Left colon (tissue), 2 donors: ENCODE results near the gene NOTCH4. TPM values are rescaled to one million over a fixed set of nuclear protein-coding genes. Genes with fewer than 3 reads are reported as not detected.

Source experiments
- ATAC-seq: fragments of 200-7000 bp; cut with Tn5 transposase; one replicate; pipeline ENCODE4 v1.9.1; 2020; ENCODE audit warnings: mild to moderate bottlenecking, moderate library complexity
- DNase-seq, 2 donors: peaks; one replicate each; pipeline ENCODE4 v3.0.0-alpha.2; 2020
- intact Hi-C, 2 donors: fragments of 100-400 bp; cut with DNase I in 1 of 2; cut with micrococcal nuclease in 1 of 2; formaldehyde crosslinking; loops; one replicate each; pipeline versions ENCODE4 v1.11.2 to v1.14.0; 2022; cut with DNase I, micrococcal nuclease
- total RNA-seq, 2 donors: library from RNA; stranded (reverse); fragmentation: NEBNext Ultra II Directional; extraction: Animal tissue kit (Norgen Biotek cat#: 25700); gene quantifications; one replicate each; pipeline ENCODE4 v1.2.1, GENCODE V29; 2021
- donor health status: DM: no; HTN: no; CAD: no.
- donor health status: DM: yes; HTN: yes; CAD: no.

Gene NOTCH4
- total RNA-seq, 2 donors from 2014 or later: 4.1 to 4.3 TPM

DNA sequence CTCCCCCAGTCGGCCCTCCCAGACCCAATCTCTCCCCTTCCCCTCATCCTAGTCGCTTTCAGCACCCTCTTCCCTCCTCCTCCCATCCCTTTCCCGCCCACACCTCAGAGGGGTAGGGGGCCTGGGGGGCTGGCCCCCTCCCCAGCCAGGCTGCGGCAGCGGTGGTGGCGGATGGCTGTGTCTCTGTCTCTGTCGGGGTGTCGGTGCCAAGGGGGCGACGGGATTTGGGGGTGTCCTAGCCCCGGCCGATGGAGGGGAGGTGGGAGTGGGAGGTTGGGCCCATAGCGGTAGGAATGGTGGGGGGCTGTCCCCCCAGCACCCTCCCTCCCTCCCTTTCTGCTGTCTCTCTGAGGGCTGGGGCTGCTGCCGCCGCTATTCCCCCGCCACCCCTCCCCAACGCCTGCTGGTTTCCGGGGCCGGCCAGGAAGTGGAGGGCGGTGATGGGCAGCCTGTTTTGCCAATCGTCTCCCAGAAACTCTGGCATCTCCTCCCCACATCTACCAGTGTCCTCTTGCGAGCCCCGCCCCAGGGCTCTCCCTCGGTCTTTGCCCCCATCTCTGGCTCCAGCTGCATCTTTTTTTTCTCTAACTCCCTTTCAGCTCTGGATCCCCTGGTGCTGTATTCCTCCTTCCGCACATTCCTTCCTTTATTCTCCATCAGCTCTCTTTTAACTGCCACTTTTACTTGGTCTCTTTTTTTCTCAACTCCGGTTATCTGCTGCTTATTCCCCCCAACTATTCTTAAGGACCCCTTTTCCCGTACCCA is 48.0 kb downstream of the NOTCH4 start, which contains the start of gene AGPAT1:
TSS of gene AGPAT1 (minus strand) at position 374 of the 765 bp plus-strand sequence. CDS start 4,588 bp downstream, outside the sequence.
- peak; percentile 98 to 99 for DNase-seq
- peak; percentile 68 for ATAC-seq
- intact Hi-C loops: no loop called here

DNA sequence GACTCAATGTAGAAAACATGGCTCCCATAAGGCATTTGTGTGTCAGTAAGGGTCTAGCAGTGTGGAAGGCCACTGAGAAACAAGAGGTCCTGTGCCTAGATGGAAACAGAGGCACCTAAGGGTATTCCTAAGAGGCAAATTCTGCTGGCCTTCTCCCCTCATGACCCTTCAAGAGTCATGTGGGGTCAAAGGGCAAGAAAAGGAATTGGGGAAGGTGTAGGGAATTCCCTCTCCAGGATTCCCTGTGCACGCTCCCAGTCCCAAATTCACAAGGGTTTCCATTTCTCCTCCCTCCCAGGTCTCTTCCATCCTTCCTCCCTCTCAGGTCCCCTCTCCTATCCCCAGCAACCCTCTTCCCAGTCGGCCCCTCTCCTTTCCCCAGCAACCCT is 48.6 kb downstream of the NOTCH4 start:
- peak in 1 of 2 donors; percentile 30 for DNase-seq
- intact Hi-C loops: no loop called here
- ATAC-seq: no peak

DNA sequence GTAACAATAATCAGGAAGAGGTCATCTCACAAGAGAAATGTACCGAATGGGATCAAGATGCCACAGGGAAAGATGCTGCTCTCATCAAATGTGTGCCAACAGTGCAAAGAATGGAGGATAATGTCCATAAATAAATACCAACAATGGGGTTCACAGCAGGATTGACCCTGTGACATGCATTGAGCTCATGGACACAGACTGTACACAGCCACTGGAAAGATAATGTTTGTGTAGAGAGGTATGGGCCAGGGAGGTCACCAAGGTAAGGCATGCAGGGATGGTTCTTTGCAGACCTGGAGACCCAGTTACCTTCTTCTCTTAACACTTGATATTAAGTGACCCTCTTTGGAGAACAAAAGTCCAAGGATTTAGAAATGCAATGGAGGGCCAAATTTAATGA is 49.5 kb downstream of the NOTCH4 start:
- ATAC-seq (no peak), DNase-seq (no peak)
- intact Hi-C loops: no loop called here

DNA sequence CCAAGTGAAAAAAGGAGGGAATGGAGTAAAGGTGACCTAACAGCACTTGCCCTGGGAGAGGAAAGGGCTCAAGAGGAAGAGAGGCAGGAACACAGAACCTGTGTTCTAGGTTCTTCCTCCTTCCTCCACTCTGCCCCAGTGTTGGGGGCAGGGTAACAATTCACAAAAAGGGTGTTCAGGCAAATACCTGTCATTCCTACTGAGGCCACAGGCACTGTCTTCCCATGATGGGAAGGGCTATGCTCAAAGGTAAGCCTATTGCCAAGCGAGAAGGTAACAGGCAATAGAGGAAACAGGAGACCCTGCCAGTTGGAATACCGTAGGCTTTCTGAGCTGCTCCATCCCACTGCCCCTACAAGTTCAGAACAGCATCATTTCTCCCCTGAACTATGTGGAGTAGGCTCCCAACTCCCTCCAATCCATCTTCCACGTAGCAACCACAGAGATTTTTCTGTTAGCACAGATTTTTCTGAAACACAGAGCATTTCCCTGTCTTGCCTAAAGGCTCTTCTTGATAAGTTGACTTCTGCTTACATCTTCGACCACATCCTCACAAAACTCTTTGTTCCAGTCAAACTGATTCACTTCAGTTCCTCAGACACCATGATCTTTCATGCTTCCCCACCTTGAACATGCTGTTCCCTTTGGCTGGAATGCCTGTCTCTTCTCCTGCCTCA is 50.7 kb downstream of the NOTCH4 start:
- intact Hi-C loops: no loop called here
- ATAC-seq: no peak
- no peak for DNase-seq

DNA sequence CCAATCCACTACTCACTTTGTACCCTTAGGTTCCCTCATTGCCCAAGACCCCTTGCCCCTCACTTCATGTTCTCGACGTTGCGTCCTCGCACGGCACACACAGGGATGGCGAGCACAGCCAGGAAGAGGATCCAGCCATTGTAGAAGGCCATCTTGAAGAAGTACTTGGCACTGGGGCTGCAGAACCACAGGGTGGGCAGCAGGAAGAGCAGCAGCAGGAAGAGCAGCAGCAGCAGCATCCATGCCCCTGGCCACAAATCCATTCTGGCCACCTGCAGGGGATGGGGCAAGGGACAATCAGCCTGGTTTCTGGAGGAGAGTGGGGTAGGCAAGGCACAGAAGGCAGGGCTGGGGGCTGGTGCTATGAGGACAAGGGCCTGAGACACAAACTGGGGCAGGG is 52.6 kb downstream of the NOTCH4 start:
- ATAC-seq: no peak
- no peak for DNase-seq
- intact Hi-C loops: no loop called here

DNA sequence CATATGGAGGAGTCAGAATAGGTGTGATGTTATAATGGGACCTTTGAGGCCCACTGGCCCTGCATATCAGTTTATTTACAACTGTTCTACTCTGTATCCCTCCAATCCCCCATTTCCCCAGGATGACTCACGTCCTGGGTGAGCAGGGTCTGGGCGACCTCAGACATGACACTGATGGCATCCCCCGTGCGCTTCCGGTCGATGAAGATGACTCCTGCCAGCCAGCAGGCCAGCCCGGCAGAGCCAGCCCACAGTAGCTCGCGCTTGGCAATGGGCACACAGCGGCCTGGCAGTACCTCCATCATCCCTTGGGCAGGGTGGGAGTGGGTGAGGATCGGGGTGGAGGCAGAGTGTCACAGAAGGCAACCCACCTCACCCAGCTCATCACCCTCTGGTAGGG is 53.6 kb downstream of the NOTCH4 start:
- DNase-seq: no peak
- intact Hi-C loops: no loop called here

DNA sequence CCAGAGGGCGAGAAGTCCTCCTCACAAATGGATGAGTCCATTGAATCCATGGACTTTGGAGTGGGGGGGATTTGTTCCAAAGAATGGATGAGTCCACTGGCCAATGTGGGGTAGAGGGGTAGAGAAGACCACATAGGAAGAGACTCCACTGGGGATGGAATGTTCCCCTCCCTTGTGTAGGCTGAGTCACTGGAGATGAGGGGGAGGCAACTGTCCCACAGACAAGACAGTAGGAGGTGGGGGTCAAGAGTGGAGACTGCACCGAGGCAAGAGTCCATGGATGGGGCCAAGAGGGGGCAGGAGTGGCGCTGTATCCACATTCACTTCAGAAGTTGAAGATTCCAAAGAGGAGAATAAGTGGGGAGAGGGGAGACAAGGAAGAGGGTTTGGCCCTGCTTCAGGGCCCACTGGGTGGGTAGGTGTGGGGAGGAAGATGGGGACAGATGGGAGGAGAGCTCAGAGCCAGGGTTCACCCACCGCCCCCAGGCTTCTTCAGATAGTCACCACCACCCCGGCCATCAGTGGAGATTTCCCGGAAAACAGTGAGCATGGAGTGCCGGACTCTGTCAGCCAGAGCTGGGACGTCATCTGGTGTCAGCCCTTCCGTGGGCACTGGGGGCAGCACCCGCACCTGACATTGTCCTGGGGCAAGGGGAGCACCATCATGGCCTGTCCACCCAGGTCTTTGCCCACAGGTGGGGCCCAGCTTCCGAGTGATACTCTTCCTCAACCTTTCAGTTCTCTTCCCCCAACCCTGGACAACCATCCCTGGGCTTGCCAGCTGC is 54.9 kb downstream of the NOTCH4 start:
- peak; percentile 10 for ATAC-seq
- intact Hi-C loops: no loop called here
- DNase-seq: no peak

More for the DNA sequence above, 53.6 kb downstream of the NOTCH4 start:
- ATAC-seq: no peak

DNA sequence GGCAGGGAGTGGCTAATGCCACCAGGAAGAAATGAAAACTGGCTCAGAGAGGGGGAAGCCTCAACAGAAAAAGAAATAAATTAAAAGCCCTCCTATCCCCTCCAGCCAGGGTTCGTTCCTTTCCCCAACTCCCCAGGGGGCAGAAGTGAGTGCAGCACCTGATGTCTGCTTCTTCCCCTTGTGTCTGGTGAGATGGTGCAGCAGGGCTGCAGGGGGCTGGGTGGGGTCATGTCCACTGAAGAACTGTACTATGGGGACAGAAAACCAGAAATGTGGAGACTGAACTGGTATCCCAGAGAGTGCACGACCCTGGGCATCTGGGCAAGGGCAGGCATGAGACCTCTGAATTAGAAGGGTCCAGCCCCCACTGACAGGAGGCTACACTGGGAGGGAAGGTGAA is 55.5 kb downstream of the NOTCH4 start:
- intact Hi-C loops: no loop called here
- no peak for DNase-seq
- peak; percentile 3 for ATAC-seq

DNA sequence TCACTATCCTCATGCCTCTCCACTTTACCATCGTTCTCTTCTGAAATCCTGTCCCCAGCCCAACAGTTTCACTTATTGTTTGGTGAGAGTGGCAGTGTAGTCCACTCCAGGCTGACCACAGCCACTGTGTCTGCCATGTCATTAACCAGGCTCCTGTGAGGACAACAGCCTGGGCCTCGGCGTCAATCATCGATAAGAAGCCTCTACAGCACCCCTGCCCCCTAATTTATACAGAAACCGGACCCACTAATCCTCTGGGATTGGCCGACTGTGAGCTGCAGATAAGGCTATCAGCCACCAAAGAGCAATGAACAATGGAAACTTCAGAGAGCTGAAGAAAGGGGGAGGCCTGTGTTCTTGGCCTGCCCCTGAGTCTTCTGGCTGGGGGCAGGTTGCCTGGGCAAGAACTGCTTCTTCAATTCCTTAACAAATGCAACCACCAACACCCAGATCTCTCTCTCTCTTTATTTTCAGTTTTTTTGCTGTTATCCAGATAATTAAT is 56.1 kb downstream of the NOTCH4 start:
- ATAC-seq (no peak), DNase-seq (no peak)
- intact Hi-C loops: no loop called here

DNA sequence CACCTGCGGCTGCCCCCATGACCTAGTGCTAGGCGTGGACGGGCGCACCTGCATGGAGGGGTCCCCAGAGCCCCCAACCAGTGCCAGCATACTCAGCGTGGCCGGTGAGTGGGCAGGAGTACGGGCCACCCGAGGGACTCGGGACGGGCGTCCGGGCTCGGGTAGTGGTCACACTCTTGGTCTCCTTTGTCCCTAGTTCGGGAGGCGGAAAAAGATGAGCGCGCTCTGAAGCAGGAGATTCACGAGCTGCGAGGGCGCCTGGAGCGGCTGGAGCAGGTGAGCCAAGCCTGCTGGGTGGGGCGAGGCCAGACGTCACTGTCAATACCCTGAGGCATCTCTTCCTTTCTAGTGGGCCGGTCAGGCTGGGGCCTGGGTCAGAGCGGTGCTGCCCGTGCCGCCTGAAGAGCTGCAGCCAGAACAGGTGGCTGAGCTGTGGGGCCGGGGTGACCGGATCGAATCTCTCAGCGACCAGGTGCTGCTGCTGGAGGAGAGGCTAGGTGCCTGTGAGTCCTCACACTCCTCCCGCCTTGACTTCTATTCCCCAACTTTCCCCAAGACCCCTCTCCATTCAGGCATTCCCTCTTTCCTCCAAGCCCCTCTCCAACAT is 56.6 kb downstream of the NOTCH4 start:
- ATAC-seq: peak; percentile 11
- DNase-seq: no peak
- intact Hi-C loops: no loop called here

DNA sequence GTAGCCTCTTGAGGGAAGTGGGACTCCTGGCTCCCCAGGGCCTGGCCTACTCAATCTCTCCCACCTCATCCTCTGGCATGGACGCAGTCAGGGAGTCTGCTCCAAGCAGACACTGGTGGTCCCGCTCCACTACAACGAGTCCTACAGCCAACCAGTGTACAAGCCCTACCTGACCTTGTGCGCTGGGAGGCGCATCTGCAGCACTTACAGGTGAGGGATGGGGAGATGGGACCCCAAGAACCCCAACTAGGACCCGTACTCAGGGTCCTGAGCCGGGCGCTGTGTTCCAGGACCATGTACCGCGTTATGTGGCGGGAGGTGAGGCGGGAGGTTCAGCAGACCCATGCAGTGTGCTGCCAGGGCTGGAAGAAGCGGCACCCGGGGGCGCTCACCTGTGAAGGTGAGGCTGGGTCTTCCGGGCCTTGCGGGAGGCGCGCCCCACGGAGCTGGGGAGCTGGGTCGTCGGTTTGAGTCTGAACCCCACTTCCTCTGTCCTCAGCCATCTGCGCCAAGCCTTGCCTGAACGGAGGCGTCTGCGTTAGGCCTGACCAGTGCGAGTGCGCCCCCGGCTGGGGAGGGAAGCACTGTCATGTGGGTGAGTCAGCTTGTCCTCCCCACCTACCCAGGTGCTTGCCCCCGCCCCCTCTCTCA is 57.3 kb downstream of the NOTCH4 start:
- ATAC-seq: no peak
- intact Hi-C loops: no loop called here
- peak in 1 of 2 donors; percentile 8 for DNase-seq

DNA sequence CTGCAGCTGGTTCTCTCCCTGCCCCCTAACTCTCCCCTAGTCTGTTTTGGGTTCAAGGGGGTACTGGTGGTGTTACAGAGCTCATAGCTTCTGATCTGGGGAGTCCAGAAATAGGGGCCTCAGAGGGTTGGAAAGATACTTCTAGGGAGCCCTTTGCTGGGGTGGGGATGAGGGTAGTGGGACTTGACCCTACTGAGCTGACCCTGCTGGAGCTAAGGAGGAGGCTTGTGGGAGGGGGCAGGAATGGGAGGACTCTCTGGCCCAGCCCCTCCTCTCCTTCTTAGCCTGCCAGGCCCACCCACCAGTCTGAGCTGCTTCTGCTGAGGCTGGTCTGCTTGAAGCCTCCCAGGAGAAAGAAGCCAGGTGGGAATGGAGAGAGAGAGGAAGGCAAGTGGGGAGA is 59.6 kb downstream of the NOTCH4 start, which contains the start of gene EGFL8:
TSS of gene EGFL8 (plus strand) at position 301 of the 400 bp plus-strand sequence. CDS start 1,571 bp downstream, outside the sequence.
- no peak for ATAC-seq
- intact Hi-C loops: no loop called here

DNA sequence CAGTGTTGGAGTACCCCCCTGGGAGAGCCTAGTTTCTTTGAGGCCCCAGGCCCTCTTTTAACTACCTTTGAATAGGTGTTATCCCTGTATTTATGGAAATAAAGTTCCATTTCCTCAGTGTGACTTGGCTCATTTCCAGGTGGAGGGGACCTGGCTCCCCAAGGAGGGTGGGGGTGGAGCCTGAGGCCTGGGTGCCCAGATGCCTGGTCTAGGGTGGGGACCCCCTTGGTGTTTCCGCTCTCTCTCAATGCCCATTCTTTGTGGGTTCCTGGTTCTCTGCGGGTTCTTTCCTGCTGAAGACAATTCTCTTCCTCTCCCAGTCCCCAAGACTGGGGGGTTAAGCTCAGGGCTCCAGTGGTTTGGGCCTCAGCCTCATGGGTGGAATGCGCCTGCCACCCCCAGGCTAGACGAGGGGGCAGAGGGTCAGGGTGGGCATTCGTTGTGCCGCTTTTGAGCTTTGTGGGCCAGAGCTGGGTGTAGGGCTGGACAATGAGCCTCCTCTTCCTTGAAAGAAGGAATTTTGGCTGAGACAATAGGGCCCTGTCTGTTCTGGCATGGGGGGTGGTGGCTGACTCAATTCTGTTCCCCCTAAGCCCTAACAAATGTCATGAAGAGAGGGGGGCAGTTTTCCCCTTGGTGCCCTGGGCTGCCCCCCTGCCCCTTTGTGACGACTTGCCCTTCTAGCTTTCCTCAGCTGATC is 60.2 kb downstream of the NOTCH4 start:
- intact Hi-C loops: no loop called here
- ATAC-seq (no peak), DNase-seq (no peak)

More for the DNA sequence above, 59.6 kb downstream of the NOTCH4 start, which contains the start of gene EGFL8:
- no peak for DNase-seq

DNA sequence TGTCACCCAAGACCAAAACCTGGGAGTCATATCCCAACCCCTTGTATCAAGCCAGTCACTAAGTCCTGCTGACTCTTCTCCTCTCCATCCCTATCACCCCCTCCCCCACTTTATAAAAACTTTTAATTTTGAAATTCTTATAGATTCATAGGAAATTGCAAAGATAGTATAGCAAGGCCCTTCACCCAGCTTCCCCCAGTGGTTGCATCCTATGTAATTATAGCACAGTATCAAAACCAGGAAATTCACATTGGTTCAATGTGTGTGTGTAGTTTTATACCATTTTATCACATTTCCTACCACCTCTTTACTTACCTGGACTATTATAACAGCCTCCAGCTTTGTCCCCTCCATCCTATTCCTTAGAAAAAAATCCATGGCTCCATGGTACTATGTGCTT is 65.8 kb downstream of the NOTCH4 start:
- no peak for ATAC-seq
- intact Hi-C loops: no loop called here

DNA sequence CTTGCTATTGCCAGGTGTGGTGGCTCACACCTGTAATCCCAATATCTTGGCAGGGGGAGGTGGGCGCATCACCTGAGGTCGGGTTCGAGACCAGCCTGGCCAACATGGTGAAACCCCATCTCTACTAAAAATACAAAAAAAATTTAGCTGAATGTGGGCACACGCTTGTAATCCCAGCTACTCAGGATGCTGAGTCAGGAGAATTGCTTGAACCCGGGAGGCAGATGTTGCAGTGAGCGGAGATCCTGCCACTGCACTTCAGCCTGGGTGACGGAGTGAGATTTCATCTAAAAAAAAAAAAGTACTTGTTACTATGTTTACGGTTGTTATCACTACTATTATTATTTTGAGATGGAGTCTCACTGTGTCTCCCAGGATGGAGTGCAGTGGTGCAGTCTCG is 67.0 kb downstream of the NOTCH4 start:
- ATAC-seq (no peak), DNase-seq (no peak)
- intact Hi-C loops: no loop called here

More for the DNA sequence above, 65.8 kb downstream of the NOTCH4 start:
- no peak for DNase-seq

DNA sequence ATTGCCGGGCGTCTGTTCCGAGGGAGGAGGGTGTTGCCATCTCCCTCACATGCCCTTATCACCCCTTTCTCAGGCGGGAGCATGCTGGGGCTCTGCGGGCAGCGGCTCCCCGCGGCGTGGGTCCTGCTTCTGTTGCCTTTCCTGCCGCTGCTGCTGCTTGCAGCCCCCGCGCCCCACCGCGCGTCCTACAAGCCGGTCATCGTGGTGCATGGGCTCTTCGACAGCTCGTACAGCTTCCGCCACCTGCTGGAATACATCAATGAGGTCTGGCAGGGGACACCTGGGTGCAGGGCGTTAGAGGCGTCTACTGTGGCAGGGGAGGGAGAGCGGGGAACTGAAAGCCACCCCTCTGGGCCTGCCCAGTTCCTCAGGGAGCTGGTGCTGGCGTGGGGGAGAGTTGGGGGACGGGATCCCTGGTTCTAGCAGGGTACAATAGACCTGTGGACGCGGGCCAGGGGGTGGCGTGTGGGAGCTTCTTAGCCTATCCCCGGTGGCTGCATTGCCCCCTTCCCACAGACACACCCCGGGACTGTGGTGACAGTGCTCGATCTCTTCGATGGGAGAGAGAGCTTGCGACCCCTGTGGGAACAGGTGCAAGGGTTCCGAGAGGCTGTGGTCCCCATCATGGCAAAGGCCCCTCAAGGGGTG is 69.2 kb downstream of the NOTCH4 start:
- DNase-seq (peak; percentile 80 to 86), ATAC-seq (peak; percentile 86)
- intact Hi-C loops: no loop called here
